GM23338 (cell line): ENCODE data around the gene ZNF892. TPM values are rescaled to one million over a fixed set of nuclear protein-coding genes. Genes with fewer than 3 reads are reported as not detected.

Experiments used
- polyA plus RNA-seq: library from polyadenylated mRNA; unstranded; fragments of >200 nt; fragmentation: Nextera tagmentation; extraction: Ambion mirVana; gene quantifications from 2 replicates; pipeline ENCODE4 v1.2.1, GENCODE V29; 2016
- total RNA-seq: library from RNA; depleted of rRNA; stranded (reverse); fragments of >200 nt; shearing (Covaris generic); gene quantifications from 2 replicates; pipeline ENCODE4 v1.2.3, GENCODE V29; 2014; rRNA removed

ZNF892 gene
- total and polyA plus RNA-seq, 2 experiments from 2014 or later, result 2.2 to 17.9 TPM

Other genes with a start within 250 kb of the ZNF892 start
- 0.24 and 2.6 TPM in 2 replicates for gene MAL, start 181.8 kb upstream of the ZNF892 start, total RNA-seq
- 0.31 TPM in 1 of 2 replicates, not detected in the other for gene MAL, start 181.8 kb upstream of the ZNF892 start, polyA plus RNA-seq
- 51.9 and 57.8 TPM in 2 replicates for gene MRPS5, start 85.7 kb upstream of the ZNF892 start, total RNA-seq
- gene MRPS5, start 85.7 kb upstream of the ZNF892 start, polyA plus RNA-seq, result 75.6 and 79.0 TPM in 2 replicates
- 5.7 and 7.2 TPM in 2 replicates for gene ZNF514, start 47.7 kb upstream of the ZNF892 start, total RNA-seq
- gene ZNF514, start 47.7 kb upstream of the ZNF892 start, polyA plus RNA-seq, result 8.3 and 9.3 TPM in 2 replicates
- 2.5 and 3.4 TPM in 2 replicates for gene ZNF2, start 41.7 kb upstream of the ZNF892 start, total RNA-seq
- 1.3 and 2.0 TPM in 2 replicates for gene ZNF2, start 41.7 kb upstream of the ZNF892 start, polyA plus RNA-seq
- 2.2 TPM in 2 replicates for gene PROM2, start 66.9 kb downstream of the ZNF892 start, total RNA-seq
- gene PROM2, start 66.9 kb downstream of the ZNF892 start, polyA plus RNA-seq, result 1.1 and 2.1 TPM in 2 replicates
- 0.83 and 2.6 TPM in 2 replicates for gene KCNIP3, start 89.8 kb downstream of the ZNF892 start, total RNA-seq
- 0.32 and 0.45 TPM in 2 replicates for gene KCNIP3, start 89.8 kb downstream of the ZNF892 start, polyA plus RNA-seq
- 48.1 and 51.0 TPM in 2 replicates for gene FAHD2A, start 195.2 kb downstream of the ZNF892 start, total RNA-seq
- gene FAHD2A, start 195.2 kb downstream of the ZNF892 start, polyA plus RNA-seq, result 26.8 and 27.6 TPM in 2 replicates